ENCODE measurements around the gene INTS6.
A peak's percentile ranks its signal among the peaks of the same experiment; 100 is the strongest.

INTS6 gene

DNA sequence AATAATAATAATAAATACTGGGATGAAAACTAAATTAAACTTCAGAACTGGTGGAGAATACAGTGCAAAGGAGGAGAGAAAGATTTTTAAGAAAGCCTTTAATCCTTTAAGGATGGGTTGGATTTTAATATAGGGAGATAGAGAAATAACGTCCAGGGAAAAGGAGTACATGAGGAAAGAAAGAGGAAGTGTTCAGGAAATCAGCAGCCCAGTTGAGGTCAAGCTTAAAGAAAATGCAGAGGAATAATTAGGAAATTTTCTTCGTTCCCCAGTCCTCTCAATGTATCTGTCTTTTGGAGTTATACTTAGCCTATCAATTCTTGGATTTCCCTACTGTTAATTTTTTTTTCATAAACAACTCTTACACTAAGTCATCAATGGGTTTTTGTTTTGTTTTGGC is 47.7 kb downstream of the INTS6 start:
- DNase-seq (ENCODE audit: low spot score): no peak

- DNase-seq (ENCODE audit: low spot score): peak; percentile 8
These were observed 55.4 kb downstream of the INTS6 start for GRCh38 chr13:51397262-51397941.

DNA sequence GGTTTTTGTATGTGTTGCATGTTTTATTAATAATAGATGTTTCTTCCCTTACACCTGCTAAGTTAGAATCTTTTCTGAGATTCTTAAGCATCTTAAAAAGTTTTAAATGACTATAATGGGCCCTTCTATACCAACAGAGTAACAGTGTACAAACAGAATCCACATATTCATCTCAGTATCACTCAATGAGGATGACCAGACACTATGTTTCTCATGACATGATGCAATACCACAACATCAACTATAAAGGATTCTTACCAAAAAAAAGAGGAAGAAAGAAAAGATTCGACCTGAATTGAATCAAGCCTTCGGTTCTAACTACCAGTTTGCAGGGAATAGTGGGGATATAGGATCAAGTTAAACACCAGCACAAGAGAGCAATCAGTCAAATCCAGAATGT is 56.5 kb downstream of the INTS6 start:
- no peak for DNase-seq (ENCODE audit: low spot score)

DNA sequence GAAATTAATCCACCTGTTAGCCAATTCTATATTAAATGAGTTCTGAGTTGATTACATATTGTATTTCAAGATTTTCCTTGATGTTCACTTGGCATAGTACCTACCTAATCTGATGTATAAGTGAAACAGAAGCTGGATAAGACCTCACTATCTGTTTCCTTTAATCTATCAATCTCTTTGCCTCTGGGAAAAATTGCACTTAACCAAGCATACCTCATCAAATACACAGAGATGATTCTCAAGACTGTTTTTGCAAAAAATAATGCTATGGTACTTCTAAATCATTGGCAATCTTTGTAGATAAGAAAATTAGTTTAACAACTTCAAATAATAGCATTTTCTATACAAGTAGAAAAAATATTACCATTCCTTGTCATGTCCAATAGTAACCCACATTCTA is 58.1 kb downstream of the INTS6 start:
- no peak for DNase-seq (ENCODE audit: low spot score)

DNA sequence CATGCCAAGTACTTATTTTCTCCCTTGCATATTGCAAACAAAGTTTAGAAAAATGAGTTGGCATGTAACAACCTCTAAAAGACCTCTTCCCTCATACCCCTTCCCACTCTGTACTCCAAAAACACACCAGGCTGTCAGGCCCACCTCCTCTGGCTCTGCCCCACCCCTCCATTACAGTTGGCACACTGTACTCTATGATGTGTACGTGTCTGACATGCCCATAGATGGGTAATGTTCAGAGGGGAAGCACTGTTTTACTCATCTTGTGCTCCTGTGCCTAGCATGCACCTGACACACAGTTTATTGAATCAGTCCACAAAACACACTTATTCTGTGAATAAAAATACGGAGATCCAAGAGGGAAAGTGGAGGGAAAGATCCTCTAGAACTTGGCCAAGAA is 67.7 kb downstream of the INTS6 start:
- DNase-seq (ENCODE audit: low spot score): no peak

GRCh38 chr13:51380269-51380668 is 72.6 kb downstream of the INTS6 start:
- no peak for DNase-seq (ENCODE audit: low spot score)

GRCh38 chr13:51373451-51373850 is 79.4 kb downstream of the INTS6 start:
- DNase-seq (ENCODE audit: low spot score): no peak

- DNase-seq (ENCODE audit: low spot score): no peak
These were observed 81.0 kb downstream of the INTS6 start for GRCh38 chr13:51371768-51372399.

GRCh38 chr13:51370811-51371210 is 82.0 kb downstream of the INTS6 start:
- DNase-seq (ENCODE audit: low spot score): no peak

DNA sequence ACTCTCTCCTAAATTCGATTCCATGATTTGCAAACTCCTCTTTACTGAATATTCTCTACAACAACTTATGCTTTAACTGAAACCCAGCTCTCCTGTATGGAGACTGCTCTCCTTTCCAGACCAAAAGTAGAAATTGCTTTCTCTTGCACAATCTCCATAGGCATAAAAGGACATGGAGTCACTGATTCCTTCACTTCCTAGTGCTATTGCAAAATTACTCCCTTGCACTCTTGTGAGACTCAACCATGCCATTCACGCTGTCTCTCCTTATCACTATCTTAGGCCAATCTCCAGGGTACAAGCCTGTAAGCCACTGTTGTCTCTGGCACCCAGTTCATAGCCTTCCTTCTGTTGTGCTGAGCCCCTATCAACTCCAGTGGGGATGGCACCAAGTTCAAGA is 82.7 kb downstream of the INTS6 start:
- no peak for DNase-seq (ENCODE audit: low spot score)

GRCh38 chr13:51364404-51365008 is 88.3 kb downstream of the INTS6 start:
- no peak for DNase-seq (ENCODE audit: low spot score)

- no peak for DNase-seq (ENCODE audit: low spot score)
These were observed 89.2 kb downstream of the INTS6 start for GRCh38 chr13:51363625-51364024.

DNA sequence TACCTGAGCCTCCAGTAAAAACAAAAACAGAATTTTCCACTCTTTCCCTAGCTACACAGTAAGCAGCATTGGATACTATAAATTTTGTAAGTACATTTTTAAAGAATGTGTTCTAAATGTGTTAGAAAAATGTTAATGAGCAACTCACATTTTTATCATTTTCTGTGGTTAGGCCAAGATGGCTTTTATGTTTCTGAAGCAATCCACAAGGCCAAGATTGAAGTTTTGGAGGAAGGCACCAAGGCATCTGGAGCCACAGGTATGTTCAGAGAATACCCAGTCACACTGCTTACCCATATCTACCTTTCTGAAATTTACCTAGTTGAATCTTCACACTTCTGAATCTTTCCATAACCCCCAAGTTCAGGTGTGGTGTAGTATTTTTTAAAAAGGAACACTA is 91.7 kb downstream of the INTS6 start:
- DNase-seq (ENCODE audit: low spot score): no peak

DNA sequence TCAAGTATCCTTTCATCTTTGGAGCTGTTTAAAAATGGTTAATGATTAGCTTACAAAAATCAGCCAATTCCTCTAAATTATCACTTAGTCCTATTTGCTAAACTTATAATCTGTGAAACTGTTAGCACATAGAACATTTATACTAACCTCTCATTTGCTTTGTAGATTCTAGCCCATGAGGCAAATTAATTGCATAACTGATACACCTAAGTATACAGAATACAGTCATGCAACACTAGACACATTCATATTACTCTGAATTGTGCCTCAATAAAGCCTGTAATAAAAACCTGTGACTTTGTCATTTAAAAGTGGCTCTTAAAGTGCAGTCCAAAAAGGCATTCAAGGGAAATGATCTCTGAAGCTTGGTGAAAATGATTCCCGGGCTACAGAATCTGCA is 92.3 kb downstream of the INTS6 start:
- DNase-seq (ENCODE audit: low spot score): no peak

- no peak for DNase-seq (ENCODE audit: low spot score)
These were observed 93.5 kb downstream of the INTS6 start for GRCh38 chr13:51359352-51359751.

GRCh38 chr13:51357928-51358595 is 94.8 kb downstream of the INTS6 start:
- DNase-seq (ENCODE audit: low spot score): no peak

DNA sequence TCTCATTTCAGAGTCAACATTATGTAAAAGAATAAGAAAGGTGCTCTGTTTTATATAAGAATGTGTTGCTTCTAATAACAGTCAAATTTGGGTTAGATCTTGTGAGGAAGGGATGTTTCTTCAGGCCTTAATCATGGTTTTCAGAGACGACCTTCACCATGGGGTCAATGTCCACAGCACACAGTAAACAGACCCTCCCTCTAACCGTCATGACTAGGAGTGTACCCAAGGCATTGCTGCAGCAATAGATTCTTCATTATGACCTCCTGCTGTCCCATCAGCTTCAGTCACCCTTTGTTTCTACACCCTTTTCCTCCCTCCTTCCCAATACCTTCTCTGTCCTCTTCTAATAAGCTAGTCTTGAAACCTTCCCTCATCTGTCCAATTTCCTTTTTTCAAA is 97.6 kb downstream of the INTS6 start:
- DNase-seq (ENCODE audit: low spot score): no peak

- no peak for DNase-seq (ENCODE audit: low spot score)
These were observed 103.8 kb downstream of the INTS6 start for GRCh38 chr13:51349016-51349415.

DNA sequence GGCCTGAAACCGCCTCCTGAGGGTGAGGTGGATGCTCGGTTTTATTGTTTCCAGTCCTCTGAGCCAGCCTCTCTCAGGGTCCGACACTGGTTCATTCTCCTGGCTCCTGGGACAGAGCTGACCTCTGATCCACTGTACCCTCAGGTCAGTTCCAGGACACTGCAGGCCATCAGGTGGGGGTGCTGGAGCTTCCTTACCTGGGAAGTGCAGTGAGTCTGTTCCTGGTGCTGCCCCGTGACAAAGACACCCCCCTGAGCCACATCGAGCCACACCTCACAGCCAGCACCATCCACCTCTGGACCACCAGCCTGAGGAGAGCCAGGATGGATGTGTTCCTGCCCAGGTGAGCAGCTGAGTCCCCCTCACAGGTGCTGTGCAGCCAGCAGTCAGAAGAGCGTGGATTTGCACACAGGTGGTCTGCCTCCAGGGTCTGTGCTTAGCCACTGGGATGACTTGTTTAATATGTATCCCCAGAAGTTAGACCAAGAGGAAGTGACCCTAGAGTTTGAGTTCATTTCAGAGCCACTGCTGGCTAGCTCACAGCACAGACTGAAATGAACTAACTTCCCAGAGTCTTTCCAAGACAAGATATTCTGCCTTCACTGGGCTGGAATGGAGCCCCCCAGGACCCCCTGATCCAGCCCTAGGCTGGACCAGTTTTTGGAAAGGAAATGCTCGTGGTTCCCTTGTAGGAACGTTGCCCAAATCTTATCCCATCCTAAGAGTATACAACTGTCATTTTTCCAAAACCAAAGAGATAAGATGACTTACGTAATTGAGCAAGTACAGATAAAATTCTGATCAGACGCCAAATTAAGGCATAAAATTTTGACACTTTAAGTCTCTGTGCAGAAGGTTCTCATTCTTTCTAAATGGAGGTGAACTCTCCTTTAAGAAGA is 104.5 kb downstream of the INTS6 start:
- DNase-seq (ENCODE audit: low spot score): no peak

DNA sequence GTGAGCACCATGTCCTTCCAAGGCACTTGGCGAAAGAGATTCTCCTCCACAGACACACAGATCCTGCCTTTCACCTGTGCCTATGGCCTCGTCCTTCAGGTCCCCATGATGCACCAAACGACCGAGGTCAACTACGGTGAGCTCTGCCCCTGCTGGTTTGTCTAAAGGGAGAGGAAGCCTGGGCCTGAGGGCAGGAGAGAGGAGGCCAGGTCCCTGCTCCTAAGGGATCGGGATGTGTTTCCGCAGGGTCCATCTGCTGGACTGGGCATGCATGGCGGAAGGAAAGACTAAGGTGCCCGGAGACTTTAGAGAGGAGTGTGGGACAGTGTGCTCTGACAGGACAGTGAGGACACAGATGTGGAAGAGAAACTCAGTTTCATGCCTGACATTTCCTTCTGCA is 105.7 kb downstream of the INTS6 start:
- no peak for DNase-seq (ENCODE audit: low spot score)

GRCh38 chr13:51346397-51346796 is 106.4 kb downstream of the INTS6 start:
- DNase-seq (ENCODE audit: low spot score): no peak

DNA sequence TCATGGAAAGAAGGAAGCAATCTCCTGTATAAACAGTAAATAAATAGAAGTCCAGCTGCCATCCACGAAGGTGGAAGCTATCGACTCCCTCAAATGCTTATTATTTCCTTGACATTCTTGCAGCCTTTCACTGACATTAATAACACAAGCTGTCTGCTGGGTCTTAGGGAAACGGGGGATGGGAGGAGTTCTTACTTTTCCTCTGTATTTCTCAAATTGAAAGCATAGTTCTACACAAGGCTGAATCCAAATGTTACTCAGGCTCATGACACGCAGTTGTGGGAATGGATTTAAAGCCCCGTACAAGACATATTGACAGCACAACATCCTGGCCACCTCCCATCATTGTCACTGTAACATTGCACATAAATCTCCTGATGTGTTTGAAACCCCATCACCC is 109.4 kb downstream of the INTS6 start:
- DNase-seq (ENCODE audit: low spot score): no peak

Measured in putamen (tissue), 1 donor.